DND-41 (cell line): ENCODE data around the gene PIK3C2B.

Experiments
- ATAC-seq: fragments of 200-7000 bp; cut with Tn5 transposase; 3 replicates; pipeline ENCODE4 v1.9.1; 2021; ENCODE audit warnings: low read depth; ENCODE audit not compliant: insufficient read depth
- DNase-seq: peaks from one replicate; pipeline ENCODE4 v3.0.0-alpha.2; 2020
- H2AFZ ChIP-seq: 2 replicates; pipeline ENCODE4 v1.6.0; 2012; ENCODE audit warnings: low read depth, low read length
- H3K27ac ChIP-seq: 2 replicates; pipeline ENCODE4 v1.5.1; 2012; ENCODE audit warnings: low read length, inconsistent platforms
- H3K27me3 ChIP-seq: fragments of 200-600 bp; sonication (generic); 2 replicates; pipeline ENCODE4 v1.6.0; 2012; ENCODE audit warnings: low read length, mild to moderate bottlenecking, inconsistent platforms; ENCODE audit not compliant: insufficient read depth, poor library complexity
- H3K36me3 ChIP-seq: 2 replicates; pipeline ENCODE4 v1.5.1; 2012; ENCODE audit warnings: low read length, inconsistent platforms; ENCODE audit not compliant: insufficient read depth
- H3K4me1 ChIP-seq: 2 replicates; pipeline ENCODE4 v1.5.1; 2012; ENCODE audit warnings: mild to moderate bottlenecking, low read length; ENCODE audit not compliant: insufficient read depth
- H3K4me2 ChIP-seq: 2 replicates; pipeline ENCODE4 v1.6.0; 2012; ENCODE audit warnings: mild to moderate bottlenecking, moderate library complexity, low read length, inconsistent platforms; ENCODE audit not compliant: insufficient read depth
- H3K4me3 ChIP-seq, 2 experiments: fragments of 200-600 bp in 1 of 2; shearing (Covaris generic) in 1 of 2; 2 replicates each; pipeline ENCODE4 v1.5.1; 2012 to 2016; ENCODE audit warnings: inconsistent platforms in 2 of 2, low read length in 2 of 2, mild to moderate bottlenecking in 2 of 2, low read depth in 1 of 2, moderate library complexity in 1 of 2
- H3K79me2 ChIP-seq: 2 replicates; pipeline ENCODE4 v1.6.0; 2012; ENCODE audit warnings: low read length, inconsistent platforms; ENCODE audit not compliant: insufficient read depth
- H3K9ac ChIP-seq: 2 replicates; pipeline ENCODE4 v1.6.0; 2012; ENCODE audit warnings: low read depth, mild to moderate bottlenecking, inconsistent platforms, low read length, moderate library complexity
- H3K9me3 ChIP-seq: 2 replicates; pipeline ENCODE4 v1.5.1; 2012; ENCODE audit warnings: low read length, moderate library complexity, mild to moderate bottlenecking, inconsistent platforms; ENCODE audit not compliant: insufficient read depth, severe bottlenecking
- H4K20me1 ChIP-seq: 2 replicates; pipeline ENCODE4 v1.6.0; 2012; ENCODE audit warnings: low read length; ENCODE audit not compliant: insufficient read depth
- CTCF ChIP-seq: IDR thresholded peaks from 2 replicates; pipeline ENCODE4 v1.5.1; 2012; ENCODE audit warnings: borderline replicate concordance, low read length, moderate library complexity, mild to moderate bottlenecking; ENCODE audit not compliant: poor library complexity, severe bottlenecking; ENCODE audit errors: extremely low read depth
- EZH2 ChIP-seq: IDR thresholded peaks from 3 replicates; pipeline ENCODE4 v1.6.1; 2012; ENCODE audit warnings: borderline replicate concordance, low read depth, mild to moderate bottlenecking, moderate library complexity, low read length, inconsistent platforms; ENCODE audit not compliant: severe bottlenecking

PIK3C2B gene

GRCh38 chr1:204509186-204509635 lies 14.6 kb upstream of the PIK3C2B start:
- TF ChIP-seq CTCF = no peak
- Histone ChIP-seq H3K27ac (no peak overlapping the region), H3K9ac (no peak overlapping the region), H3K27me3 (no peaks in the 10 kb centered on the region), H4K20me1 (no peaks in the 10 kb centered on the region), H3K79me2 (no peaks in the 10 kb centered on the region), H3K4me3 (no peak overlapping the region), H3K4me1 (peaks cover 30% of the 10 kb centered on the region), H2AFZ (no peak overlapping the region), H3K4me2 (no peak overlapping the region), H3K9me3 (no peaks in the 10 kb centered on the region), H3K36me3 (no peaks in the 10 kb centered on the region)
- no peak for ATAC-seq
- no peak for DNase-seq

DNA sequence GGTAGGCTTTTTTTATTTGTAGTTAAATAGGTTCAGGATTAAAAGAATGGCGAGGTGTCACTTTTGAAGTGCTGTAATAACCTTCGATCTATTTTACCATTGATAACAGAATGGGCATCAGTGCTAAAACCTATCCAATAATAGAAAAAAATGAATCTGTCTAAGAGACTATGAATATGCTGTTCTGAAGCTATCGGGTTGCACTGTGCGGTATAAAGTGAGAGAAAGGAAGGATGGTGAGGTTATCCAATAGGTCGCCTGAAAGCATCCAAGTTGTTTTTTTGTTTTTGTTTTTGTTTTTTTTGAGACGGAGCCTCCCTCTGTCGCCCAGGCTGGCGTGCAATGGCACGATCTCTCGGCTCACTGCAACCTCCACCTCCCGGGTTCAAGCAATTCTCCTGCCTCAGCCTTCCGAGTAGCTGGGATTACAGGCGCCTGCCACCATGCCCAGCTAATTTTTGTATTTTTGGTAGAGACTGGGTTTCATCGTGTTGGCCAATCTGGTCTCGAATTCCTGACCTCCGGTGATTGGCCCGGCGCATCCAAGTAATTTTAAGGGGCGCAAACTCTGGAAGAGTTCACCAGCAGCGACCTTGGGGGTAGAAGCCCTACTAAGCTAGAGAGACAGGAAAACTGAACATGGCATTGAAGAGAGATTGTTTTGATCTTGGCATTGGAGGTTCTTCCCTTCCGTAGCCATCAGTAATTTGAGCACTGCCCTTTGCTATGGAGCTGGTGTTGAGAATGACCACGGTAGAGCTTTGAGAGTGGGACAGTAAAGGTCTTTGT lies 12.9 kb upstream of the PIK3C2B start:
- H3K4me2 ChIP-seq = peak overlapping the region; percentile 71
- TF ChIP-seq CTCF (no peak), EZH2 (no peak)
- H3K4me3 ChIP-seq = peak overlapping the region; percentile 48 to 56; a peak in 3 of 4 replicates
- peak overlapping the region; percentile 71 for H3K9ac ChIP-seq
- H3K36me3 ChIP-seq = no peaks in the 10 kb centered on the region
- no peaks in the 10 kb centered on the region for H3K9me3 ChIP-seq
- DNase-seq = peak; percentile 56
- peak overlapping the region; percentile 83 for H2AFZ ChIP-seq
- no peaks in the 10 kb centered on the region for H3K27me3 ChIP-seq
- H4K20me1 ChIP-seq = no peaks in the 10 kb centered on the region
- H3K27ac ChIP-seq = peak overlapping the region; percentile 96
- peaks cover 28% of the 10 kb centered on the region for H3K4me1 ChIP-seq
- ATAC-seq = peak; percentile 15; the same call in 1 of the 3 replicates
- H3K79me2 ChIP-seq = no peaks in the 10 kb centered on the region

DNA sequence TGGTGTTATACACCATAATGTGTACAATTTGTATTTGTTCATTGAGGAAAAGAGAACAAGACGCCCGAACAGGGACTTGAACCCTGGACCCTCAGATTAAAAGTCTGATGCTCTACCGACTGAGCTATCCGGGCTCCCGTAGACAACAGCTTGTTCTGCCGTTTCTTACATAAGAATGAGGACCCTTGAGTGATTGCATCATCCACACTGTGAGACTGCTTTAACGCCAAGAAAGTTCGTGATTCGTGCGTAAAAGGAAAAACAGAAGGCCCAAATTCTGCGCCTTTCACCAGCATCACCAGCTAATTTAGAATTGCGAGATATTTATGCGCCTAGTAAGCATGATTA lies 12.3 kb upstream of the PIK3C2B start:
- Histone ChIP-seq H4K20me1 (no peaks in the 10 kb centered on the region), H3K27ac (peak overlapping the region; percentile 96), H3K36me3 (no peaks in the 10 kb centered on the region), H2AFZ (peak overlapping the region; percentile 83), H3K4me2 (peak overlapping the region; percentile 71), H3K9ac (peak overlapping the region; percentile 71), H3K9me3 (no peaks in the 10 kb centered on the region), H3K4me1 (peaks cover 28% of the 10 kb centered on the region), H3K79me2 (no peaks in the 10 kb centered on the region), H3K27me3 (no peaks in the 10 kb centered on the region), H3K4me3 (peak overlapping the region; percentile 48 to 56; a peak in 3 of 4 replicates)
- TF ChIP-seq EZH2 (no peak), CTCF (no peak)
- peak; percentile 90 for DNase-seq
- ATAC-seq = peak; percentile 80
